HL-60 (cell line): ENCODE data around the gene MED15.

ENCODE experiments used
- DNase-seq, 2 experiments: peaks; one replicate each; pipeline ENCODE4 v3.0.0-alpha.2; 2010 to 2020; ENCODE audit warnings: low read depth in 1 of 2, low spot score in 1 of 2
- H3K27ac ChIP-seq: fragments of 250-450 bp; sonication (Bioruptor Pico); replicated peaks from 2 replicates; pipeline ENCODE4 v1.5.1; 2020; ENCODE audit warnings: mild to moderate bottlenecking, moderate library complexity
- H3K27me3 ChIP-seq: fragments of 250-450 bp; sonication (Bioruptor Pico); 2 replicates; pipeline ENCODE4 v1.5.1; 2021; ENCODE audit warnings: mild to moderate bottlenecking, moderate library complexity; ENCODE audit not compliant: insufficient read depth, poor library complexity, severe bottlenecking
- H3K4me3 ChIP-seq: replicated peaks from 2 replicates; pipeline ENCODE4 v1.5.1; 2011; ENCODE audit warnings: mild to moderate bottlenecking, control low read depth, low read length; ENCODE audit not compliant: insufficient read depth
- CTCF ChIP-seq: IDR thresholded peaks from one replicate; pipeline ENCODE4 v1.5.1; 2011; ENCODE audit warnings: low read length, control low read depth, inconsistent platforms; ENCODE audit not compliant: insufficient read depth
- GABPA ChIP-seq: IDR thresholded peaks from 2 replicates; pipeline ENCODE4 v1.6.1; 2012; ENCODE audit warnings: low read depth
- POLR2AphosphoS5 ChIP-seq: IDR thresholded peaks from 2 replicates; pipeline ENCODE4 v1.6.1; 2012; ENCODE audit warnings: low read depth
- REST ChIP-seq: IDR thresholded peaks from 2 replicates; pipeline ENCODE4 v1.6.1; 2012; ENCODE audit warnings: low read depth; ENCODE audit not compliant: insufficient replicate concordance
- SPI1 ChIP-seq: IDR thresholded peaks from 2 replicates; pipeline ENCODE4 v1.6.1; 2012; ENCODE audit warnings: low read depth, mild to moderate bottlenecking, borderline replicate concordance

MED15 gene

GRCh38 chr22:20615021-20615420 lies 107.6 kb downstream of the MED15 start:
- no peak for TF ChIP-seq POLR2AphosphoS5
- TF ChIP-seq REST, result no peak
- no peak for TF ChIP-seq GABPA
- TF ChIP-seq SPI1, result no peak
- no peak for TF ChIP-seq CTCF
- no peak for DNase-seq
- peaks cover 3% of the 10 kb centered on the region for H3K27me3 ChIP-seq
- no peak overlapping the region for H3K27ac ChIP-seq
- H3K4me3 ChIP-seq, result no peak overlapping the region

- Histone ChIP-seq H3K4me3 (no peak overlapping the region), H3K27me3 (peaks cover 3% of the 10 kb centered on the region), H3K27ac (no peak overlapping the region)
- no peak for TF ChIP-seq REST
- no peak for TF ChIP-seq POLR2AphosphoS5
- no peak for TF ChIP-seq GABPA
- no peak for TF ChIP-seq SPI1
- TF ChIP-seq CTCF, result no peak
- no peak for DNase-seq
Observed at GRCh38 chr22:20615533-20616450, 108.4 kb downstream of the MED15 start.

- H3K4me3 ChIP-seq, result no peak overlapping the region
- DNase-seq, result no peak
- peaks cover 3% of the 10 kb centered on the region for H3K27me3 ChIP-seq
- TF ChIP-seq GABPA, result no peak
- no peak for TF ChIP-seq SPI1
- TF ChIP-seq REST, result no peak
- TF ChIP-seq CTCF, result no peak
- TF ChIP-seq POLR2AphosphoS5, result no peak
- no peak overlapping the region for H3K27ac ChIP-seq
Observed at GRCh38 chr22:20616451-20617043, 109.1 kb downstream of the MED15 start.
